Kidney (tissue), 14 donors: ENCODE results near the gene SH3BP4. TPM values are rescaled to one million over a fixed set of nuclear protein-coding genes. Genes with fewer than 3 reads are reported as not detected.

Source experiments
- DNase-seq, 5 donors: peaks; one replicate each; pipeline ENCODE4 v3.0.0-alpha.2; 2013 to 2020
- FAIRE-seq: peaks from 2 replicates; lab custom pipeline; 2012; peaks lifted over from hg19 to GRCh38; lab: Jason Lieb, UNC
- H3K27ac ChIP-seq, 2 donors: one replicate each; pipeline ENCODE4 v1.7.0; 2013; ENCODE audit warnings: low read depth in 2 of 2, low read length in 2 of 2, inconsistent platforms in 1 of 2
- H3K27me3 ChIP-seq: one replicate; pipeline ENCODE4 v1.7.1; 2013; ENCODE audit warnings: low read length, inconsistent platforms; ENCODE audit not compliant: control insufficient read depth, insufficient read depth
- H3K36me3 ChIP-seq, 3 donors: one replicate each; pipeline versions ENCODE4 v1.7.0 to v1.7.1; 2013; ENCODE audit warnings: low read length in 3 of 3, control low read depth in 1 of 3, inconsistent platforms in 1 of 3; ENCODE audit not compliant: insufficient read depth in 3 of 3, control insufficient read depth in 2 of 3
- H3K4me1 ChIP-seq, 3 donors: one replicate each; pipeline versions ENCODE4 v1.7.0 to v1.7.1; 2013; ENCODE audit warnings: low read length in 3 of 3, inconsistent platforms in 1 of 3, low read depth in 1 of 3; ENCODE audit not compliant: control insufficient read depth in 2 of 3, insufficient read depth in 2 of 3
- H3K4me3 ChIP-seq, 3 donors: one replicate each; pipeline versions ENCODE4 v1.7.0 to v1.8.1; 2013; ENCODE audit warnings: low read length in 3 of 3, control low read depth in 1 of 3, inconsistent platforms in 1 of 3
- H3K9ac ChIP-seq, 3 donors: one replicate each; pipeline versions ENCODE4 v1.7.0 to v1.7.1; 2013; ENCODE audit warnings: low read length in 3 of 3, control low read depth in 1 of 3, inconsistent platforms in 1 of 3
- H3K9me3 ChIP-seq, 3 donors: one replicate each; pipeline versions ENCODE4 v1.7.0 to v1.7.1; 2013; ENCODE audit warnings: low read length in 3 of 3, control low read depth in 1 of 3, inconsistent platforms in 1 of 3; ENCODE audit not compliant: control insufficient read depth in 2 of 3, insufficient read depth in 1 of 3
- CTCF ChIP-seq: IDR thresholded peaks from 3 replicates; pipeline ENCODE4 v1.5.1; 2012; ENCODE audit warnings: mild to moderate bottlenecking, moderate library complexity, borderline replicate concordance; ENCODE audit not compliant: insufficient read depth; ENCODE audit errors: extremely low read depth
- intact Hi-C: fragments of 100-400 bp; cut with DNase I; formaldehyde crosslinking; loops from one replicate; pipeline ENCODE4 v1.11.1; 2022
- polyA plus RNA-seq: library from polyadenylated mRNA; stranded (reverse); fragments of 350-450 nt; fragmentation: Illumina TruSeq; extraction: RNeasy Lipid Tissue Mini Kit (QIAGEN cat#74804); gene quantifications from one replicate; pipeline ENCODE4 v1.2.3, GENCODE V29; 2014; ENCODE audit warnings: low read depth, low replicate concordance; ENCODE audit not compliant: insufficient read depth
- total RNA-seq: library from RNA; stranded (reverse); fragmentation: NEBNext Ultra II Directional; extraction: Animal tissue kit (Norgen Biotek cat#: 25700); gene quantifications from one replicate; pipeline ENCODE4 v1.2.1, GENCODE V29; 2021
- donor health status: control.
- donor health status: control.
- donor health status: control.
- donor health status: control.
- donor health status: control.
- donor health status: DM: yes; HTN: yes; CAD: no.
- donor health status: Normal renal cell carcinoma (clear cell type).

SH3BP4 gene
- total and polyA plus RNA-seq, 2 donors from 2014 or later = 20.0 to 52.9 TPM

- no peak for TF ChIP-seq CTCF
- DNase-seq = peak in 2 of 5 donors; percentile 16 to 29
These were observed 12.2 kb downstream of the SH3BP4 start for GRCh38 chr2:234963773-234964615.

GRCh38 chr2:234964631-234965461 is 13.0 kb downstream of the SH3BP4 start:
- Histone ChIP-seq H3K27ac (peak overlapping the region in 1 of 2 donors; percentile 6), H3K4me1 (peaks cover 2 to 20% (median 4%) of the 10 kb centered on the region in 3 donors), H3K4me3 (no peak overlapping the region), H3K9ac (no peak overlapping the region), H3K27me3 (no peaks in the 10 kb centered on the region), H3K9me3 (no peaks in the 10 kb centered on the region), H3K36me3 (peaks cover 0 to 2% (median 1%) of the 10 kb centered on the region in 3 donors)
- DNase-seq = peak in 3 of 5 donors; percentile 13 to 50 (median 29)
- intact Hi-C loops = no loop called here
- no peak for FAIRE-seq
- TF ChIP-seq CTCF = no peak

More at GRCh38 chr2:234963773-234964615, 12.2 kb downstream of the SH3BP4 start:
- no peak overlapping the region for H3K27ac ChIP-seq
- no peaks in the 10 kb centered on the region for H3K9me3 ChIP-seq
- H3K4me1 ChIP-seq = peaks cover 0 to 15% (median 0%) of the 10 kb centered on the region in 3 donors
- intact Hi-C loops = no loop called here
- no peak overlapping the region for H3K9ac ChIP-seq
- H3K27me3 ChIP-seq = no peaks in the 10 kb centered on the region
- H3K36me3 ChIP-seq = no peaks in the 10 kb centered on the region
- no peak overlapping the region for H3K4me3 ChIP-seq
- no peak for FAIRE-seq

GRCh38 chr2:234966340-234966739 is 14.5 kb downstream of the SH3BP4 start:
- no peak for FAIRE-seq
- peak in 1 of 5 donors; percentile 37 for DNase-seq
- Histone ChIP-seq H3K9ac (no peak overlapping the region), H3K9me3 (no peaks in the 10 kb centered on the region), H3K36me3 (peaks cover 0 to 3% (median 2%) of the 10 kb centered on the region in 3 donors), H3K4me1 (peaks cover 2 to 20% (median 4%) of the 10 kb centered on the region in 3 donors), H3K4me3 (no peak overlapping the region), H3K27me3 (no peaks in the 10 kb centered on the region), H3K27ac (no peak overlapping the region)
- TF ChIP-seq CTCF = no peak
- intact Hi-C loops = no loop called here
